ENCODE measurements around the gene GGA3.

The GGA3 gene

DNA sequence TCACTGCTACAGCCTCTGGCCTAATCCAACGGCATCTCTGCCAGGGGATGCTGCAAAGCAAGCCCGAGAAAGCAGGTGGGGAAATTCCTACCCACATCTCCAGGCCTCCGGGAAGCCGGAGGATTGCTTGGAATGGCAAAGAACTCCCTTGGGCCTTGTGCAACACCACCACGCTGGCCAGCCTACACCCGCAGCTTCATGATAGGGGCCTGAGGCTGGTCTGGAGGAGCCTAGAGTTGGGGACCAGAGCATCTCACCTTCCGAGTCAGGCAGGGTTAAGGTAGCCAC lies 20.3 kb downstream of the GGA3 start:
- H3K27ac ChIP-seq = no peak overlapping the region
- TF ChIP-seq ZFX (IDR thresholded peaks at IDR 0.05; ENCODE audit: borderline replicate concordance) = no peak
- TF ChIP-seq, protein P1, sequence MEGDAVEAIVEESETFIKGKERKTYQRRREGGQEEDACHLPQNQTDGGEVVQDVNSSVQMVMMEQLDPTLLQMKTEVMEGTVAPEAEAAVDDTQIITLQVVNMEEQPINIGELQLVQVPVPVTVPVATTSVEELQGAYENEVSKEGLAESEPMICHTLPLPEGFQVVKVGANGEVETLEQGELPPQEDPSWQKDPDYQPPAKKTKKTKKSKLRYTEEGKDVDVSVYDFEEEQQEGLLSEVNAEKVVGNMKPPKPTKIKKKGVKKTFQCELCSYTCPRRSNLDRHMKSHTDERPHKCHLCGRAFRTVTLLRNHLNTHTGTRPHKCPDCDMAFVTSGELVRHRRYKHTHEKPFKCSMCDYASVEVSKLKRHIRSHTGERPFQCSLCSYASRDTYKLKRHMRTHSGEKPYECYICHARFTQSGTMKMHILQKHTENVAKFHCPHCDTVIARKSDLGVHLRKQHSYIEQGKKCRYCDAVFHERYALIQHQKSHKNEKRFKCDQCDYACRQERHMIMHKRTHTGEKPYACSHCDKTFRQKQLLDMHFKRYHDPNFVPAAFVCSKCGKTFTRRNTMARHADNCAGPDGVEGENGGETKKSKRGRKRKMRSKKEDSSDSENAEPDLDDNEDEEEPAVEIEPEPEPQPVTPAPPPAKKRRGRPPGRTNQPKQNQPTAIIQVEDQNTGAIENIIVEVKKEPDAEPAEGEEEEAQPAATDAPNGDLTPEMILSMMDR (IDR thresholded peaks at IDR 0.05) = no peak

DNA sequence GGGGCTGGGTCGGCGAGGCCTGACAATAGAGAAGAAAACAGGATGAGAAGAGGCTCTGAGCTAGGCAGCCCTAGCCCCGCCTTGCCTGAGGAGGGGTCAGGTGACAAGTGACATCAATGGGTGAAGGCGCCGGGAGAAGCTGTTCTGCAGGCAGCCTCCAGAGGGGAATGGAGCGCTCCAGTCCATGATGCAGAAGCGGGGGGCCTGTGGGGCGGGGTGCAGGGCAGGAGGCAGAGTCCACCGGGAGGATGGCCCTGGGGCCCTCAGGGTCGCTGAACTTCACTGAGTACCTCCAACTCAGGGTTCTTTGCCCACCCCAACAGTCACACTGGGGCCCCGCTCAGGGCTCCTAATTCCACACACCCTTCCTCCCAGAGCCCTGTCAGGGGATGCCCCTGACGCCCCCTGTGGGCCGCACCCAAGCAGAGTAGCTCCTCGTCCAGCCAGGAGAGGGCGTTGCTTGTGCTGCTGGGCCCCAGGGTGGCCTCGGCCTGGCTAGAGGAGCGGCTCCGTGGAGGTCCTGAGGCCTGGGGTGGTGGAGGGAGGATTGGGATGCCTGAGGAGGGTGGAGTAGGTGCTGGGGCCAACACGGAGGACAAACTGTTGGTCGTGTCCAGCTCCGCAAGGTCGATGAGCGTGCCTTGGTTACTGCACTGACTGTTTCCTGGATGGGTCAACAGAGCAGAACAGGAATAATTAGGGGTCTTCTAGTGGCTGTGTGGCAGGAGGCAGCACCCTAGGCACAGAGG lies 20.8 kb downstream of the GGA3 start:
- no peak for TF ChIP-seq ZFX (IDR thresholded peaks at IDR 0.05; ENCODE audit: borderline replicate concordance)
- TF ChIP-seq, protein P1 (IDR thresholded peaks at IDR 0.05) = peak; percentile 83
- no peak overlapping the region for H3K27ac ChIP-seq

DNA sequence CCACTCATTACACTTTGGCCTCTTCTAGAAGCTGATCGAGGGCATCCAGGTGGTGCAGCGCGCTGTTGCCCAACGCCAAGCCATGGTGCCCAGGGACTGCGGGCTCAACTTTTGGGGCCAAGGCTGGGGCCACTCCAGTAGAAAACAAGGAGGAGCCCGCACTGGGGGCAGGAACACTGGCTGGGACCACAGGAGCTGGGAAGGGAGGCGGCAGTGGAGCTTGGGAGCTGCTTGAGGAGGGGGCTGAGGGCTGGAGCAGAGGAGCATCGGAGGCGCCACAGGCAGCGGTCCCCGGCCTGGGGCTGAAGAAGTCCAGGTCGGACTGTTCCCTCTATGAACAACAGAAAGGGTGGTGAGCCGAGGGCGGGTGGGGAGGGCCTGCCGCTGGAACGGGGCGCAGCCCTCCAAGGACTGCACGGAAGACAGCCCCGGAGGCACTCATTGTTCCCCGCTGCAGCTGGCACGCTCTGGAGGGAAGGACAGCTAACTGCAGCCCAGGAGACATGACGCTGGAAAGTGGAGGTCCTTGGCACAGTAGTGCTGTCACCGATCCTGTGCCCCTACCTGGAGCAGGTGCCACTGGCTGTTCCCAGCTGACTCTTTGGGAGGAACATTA lies 21.5 kb downstream of the GGA3 start:
- H3K27ac ChIP-seq = no peak overlapping the region
- TF ChIP-seq, protein P1 (IDR thresholded peaks at IDR 0.05) = no peak
- TF ChIP-seq ZFX (IDR thresholded peaks at IDR 0.05; ENCODE audit: borderline replicate concordance) = no peak

DNA sequence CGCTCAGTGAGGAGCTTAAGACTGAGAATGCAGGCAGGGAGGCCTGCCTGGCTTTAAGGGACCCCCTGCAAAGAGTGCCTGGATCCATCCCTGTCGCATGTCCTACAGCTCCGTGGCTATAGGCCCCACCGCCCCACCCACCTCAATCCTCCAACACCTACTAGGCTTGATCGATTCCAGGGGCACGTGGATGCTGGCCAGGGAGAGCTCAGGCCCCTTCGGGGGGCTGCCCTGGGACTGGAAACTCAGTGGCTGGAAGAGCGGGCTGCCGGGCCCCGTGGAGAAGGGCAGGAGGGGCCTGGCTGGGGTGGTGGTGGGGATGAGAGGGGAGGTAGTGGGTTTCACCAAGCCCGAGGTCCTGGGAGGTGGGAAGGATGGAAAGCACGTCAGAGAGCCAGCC lies 22.2 kb downstream of the GGA3 start:
- H3K27ac ChIP-seq = no peak overlapping the region
- TF ChIP-seq ZFX (IDR thresholded peaks at IDR 0.05; ENCODE audit: borderline replicate concordance) = no peak
- TF ChIP-seq, protein P1 (IDR thresholded peaks at IDR 0.05) = no peak

DNA sequence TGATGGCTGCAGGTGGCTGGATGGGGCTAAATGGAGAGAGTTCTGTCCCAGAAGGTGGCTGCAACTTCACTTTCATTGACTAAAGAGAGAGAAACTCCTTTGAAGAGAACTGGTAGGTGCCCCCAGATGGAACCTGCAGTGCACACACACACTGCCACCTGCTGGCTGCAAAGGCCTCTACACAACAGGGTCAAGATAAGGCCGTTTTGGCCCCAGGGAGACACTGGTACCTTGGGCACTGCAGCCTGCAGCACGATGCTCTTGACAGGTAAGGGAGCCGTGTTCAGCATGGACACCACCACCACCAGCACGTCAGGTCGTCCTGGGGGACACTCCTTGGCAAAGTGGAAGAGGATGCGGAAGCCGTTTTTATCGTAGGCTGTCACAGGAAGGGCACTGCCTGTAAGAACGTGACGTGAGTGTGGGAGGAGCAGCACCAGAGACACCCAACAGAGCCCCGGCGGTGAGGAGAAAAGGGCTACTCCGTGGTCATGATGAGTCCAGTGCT lies 22.7 kb downstream of the GGA3 start:
- no peak for TF ChIP-seq ZFX (IDR thresholded peaks at IDR 0.05; ENCODE audit: borderline replicate concordance)
- TF ChIP-seq, protein P1 (IDR thresholded peaks at IDR 0.05) = peak; percentile 94
- H3K27ac ChIP-seq = no peak overlapping the region

DNA sequence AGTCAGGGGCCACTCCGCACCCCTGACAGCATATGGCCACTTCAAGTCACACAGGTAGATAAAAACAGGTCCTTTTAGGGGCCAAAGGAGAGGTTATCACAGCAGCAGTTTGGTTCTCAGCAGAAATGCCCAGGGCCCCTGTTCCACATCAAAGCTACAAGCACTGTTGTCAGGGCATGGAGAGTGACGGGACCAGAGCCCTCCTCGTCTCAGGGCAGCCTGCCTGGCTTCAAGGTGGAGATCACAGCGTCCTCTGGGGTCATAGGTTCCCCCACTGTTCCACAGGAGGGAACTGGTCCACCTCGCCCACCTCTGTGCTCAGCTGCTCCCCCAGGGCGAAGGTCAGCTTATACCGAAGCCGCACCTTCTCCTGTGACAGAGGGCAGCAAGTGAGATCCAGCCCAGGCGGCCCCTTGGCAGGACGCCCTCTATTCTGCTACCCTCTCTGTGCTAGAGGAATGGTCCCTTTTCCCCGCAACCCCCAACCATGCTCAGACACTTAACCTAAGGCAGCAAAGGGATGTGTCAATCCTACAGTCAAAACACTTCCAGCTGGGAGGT lies 23.3 kb downstream of the GGA3 start:
- TF ChIP-seq ZFX (IDR thresholded peaks at IDR 0.05; ENCODE audit: borderline replicate concordance) = no peak
- TF ChIP-seq, protein P1 (IDR thresholded peaks at IDR 0.05) = no peak

More for the DNA sequence above, 23.3 kb downstream of the GGA3 start:
- no peak overlapping the region for H3K27ac ChIP-seq
